PC-3 (cell line): Measurements from ENCODE around the gene WT1. TPM values are rescaled to one million over a fixed set of nuclear protein-coding genes. Genes with fewer than 3 reads are reported as not detected.

Source experiments
- ATAC-seq: fragments of 200-7000 bp; cut with Tn5 transposase; 2 replicates; pipeline ENCODE4 v1.9.1; 2020; ENCODE audit warnings: mild to moderate bottlenecking, moderate library complexity
- BruUV-seq: library from RNA; stranded (reverse); fragments of 400-500 nt; replicated peaks from 2 replicates; lab custom pipeline; 2021; lab: Mats Ljungman, UMichigan
- CTCF ChIA-PET: fragments of 300-600 bp; sonication (Branson Sonifier 250); formaldehyde crosslinking; loops from one replicate; lab custom pipeline; 2022; ENCODE audit warnings: antibody characterized with exemption; lab: Charles Lee
- POLR2A ChIA-PET: fragments of 300-600 bp; sonication (Branson Sonifier 250); formaldehyde crosslinking; loops from one replicate; lab custom pipeline; 2022; ENCODE audit warnings: antibody characterized with exemption; ENCODE audit not compliant: unreplicated experiment; lab: Charles Lee
- DNase-seq: peaks from one replicate; pipeline ENCODE4 v3.0.0-alpha.2; 2015
- H2AFZ ChIP-seq: fragments of 300-600 bp; sonication (generic); 2 replicates; pipeline ENCODE4 v1.6.0; 2016; ENCODE audit warnings: antibody characterized with exemption, low read length
- H3F3A ChIP-seq: fragments of 300-600 bp; sonication (generic); one replicate; pipeline ENCODE4 v1.6.0; 2017; ENCODE audit warnings: antibody characterized with exemption, low read length, control low read depth, mild to moderate bottlenecking; ENCODE audit not compliant: unreplicated experiment
- H3K27ac ChIP-seq: fragments of 300-600 bp; sonication (generic); 2 replicates; pipeline ENCODE4 v1.5.1; 2016; ENCODE audit warnings: mild to moderate bottlenecking, low read length
- H3K27me3 ChIP-seq: fragments of 300-600 bp; sonication (generic); 2 replicates; pipeline ENCODE4 v1.6.1; 2016; ENCODE audit warnings: low read length, mixed read lengths
- H3K36me3 ChIP-seq: fragments of 300-600 bp; sonication (generic); 2 replicates; pipeline ENCODE4 v1.6.1; 2016; ENCODE audit warnings: low read depth, mixed run types, low read length, mixed read lengths
- H3K4me1 ChIP-seq: fragments of 300-600 bp; sonication (generic); 2 replicates; pipeline ENCODE4 v1.5.1; 2016; ENCODE audit warnings: low read length; ENCODE audit not compliant: insufficient read depth
- H3K4me2 ChIP-seq: fragments of 300-600 bp; sonication (generic); 2 replicates; pipeline ENCODE4 v1.6.0; 2016; ENCODE audit warnings: low read length
- H3K4me3 ChIP-seq: fragments of 300-600 bp; sonication (generic); 2 replicates; pipeline ENCODE4 v1.5.1; 2016; ENCODE audit warnings: mild to moderate bottlenecking, low read length, mixed read lengths
- H3K79me2 ChIP-seq: fragments of 300-600 bp; sonication (generic); 2 replicates; pipeline ENCODE4 v1.6.1; 2017; ENCODE audit warnings: low read length, mixed read lengths
- H3K9ac ChIP-seq: fragments of 300-600 bp; sonication (generic); 2 replicates; pipeline ENCODE4 v1.6.0; 2016; ENCODE audit warnings: mild to moderate bottlenecking, low read length
- H3K9me2 ChIP-seq: fragments of 300-600 bp; sonication (generic); replicated peaks from 2 replicates; pipeline ENCODE4 v1.6.1; 2016; ENCODE audit warnings: mixed run types, low read length, mixed read lengths
- H3K9me3 ChIP-seq: fragments of 300-600 bp; sonication (generic); 2 replicates; pipeline ENCODE4 v1.6.1; 2016; ENCODE audit warnings: low read length, mixed read lengths
- H4K20me1 ChIP-seq: fragments of 300-600 bp; sonication (generic); 2 replicates; pipeline ENCODE4 v1.6.1; 2016; ENCODE audit warnings: low read length, mixed read lengths
- EZH2 ChIP-seq: fragments of 300-600 bp; sonication (generic); IDR thresholded peaks from one replicate; pipeline ENCODE4 v1.6.1; 2017; ENCODE audit warnings: antibody characterized with exemption, mild to moderate bottlenecking, low read length; ENCODE audit not compliant: unreplicated experiment
- EZH2phosphoT487 ChIP-seq: fragments of 300-600 bp; sonication (generic); IDR thresholded peaks from 2 replicates; pipeline ENCODE4 v1.6.1; 2018; ENCODE audit warnings: mild to moderate bottlenecking, antibody characterized with exemption, low read length, borderline replicate concordance
- intact Hi-C: fragments of 100-400 bp; cut with micrococcal nuclease; formaldehyde crosslinking; loops from 2 replicates; pipeline ENCODE4 v1.9.0; 2023
- total RNA-seq: library from RNA; depleted of rRNA; stranded (reverse); fragments of >200 nt; gene quantifications from 2 replicates; pipeline ENCODE4 v1.2.3, GENCODE V29; 2014
- TF ChIP-seq, protein P1 (sequence below): fragments of 300-600 bp; sonication (generic); conservative IDR thresholded peaks from 2 replicates; pipeline ENCODE4 v1.5.1; 2017; ENCODE audit warnings: antibody characterized with exemption, low read depth, mild to moderate bottlenecking, low read length

Gene WT1
- total RNA-seq, 1 experiment from 2014 or later: 9.1 TPM

GRCh38 chr11:32385998-32386397 is 49.3 kb downstream of the WT1 start:
- Histone ChIP-seq H3K79me2 (no peaks in the 10 kb centered on the region), H3K9me3 (no peaks in the 10 kb centered on the region), H3K27ac (no peak overlapping the region), H3K4me1 (0 out of 2 replicates have a peak, but pooled peaks cover 4% of the 10 kb centered on the region), H2AFZ (no peak overlapping the region), H4K20me1 (no peaks in the 10 kb centered on the region), H3K27me3 (no peaks in the 10 kb centered on the region), H3F3A (no peaks in the 10 kb centered on the region), H3K36me3 (no peaks in the 10 kb centered on the region), H3K9ac (no peak overlapping the region), H3K4me2 (no peak overlapping the region), H3K4me3 (no peak overlapping the region), H3K9me2 (no peaks in the 10 kb centered on the region)
- ChIA-PET CTCF (interaction anchor here (0.5 to 1.1 kb wide), 4 partner anchors 31 to 229 kb away, joined by 3 to 5 read pairs (median 3); no protein-coding TSS in a partner anchor), POLR2A (no interaction called here)
- peak; percentile 97 for ATAC-seq
- intact Hi-C loops: loop anchor here (1.0 kb wide), 2 partner anchors 176 to 229 kb away; no protein-coding TSS in a partner anchor
- peak; percentile 64 for DNase-seq
- TF ChIP-seq EZH2phosphoT487 (no peak), EZH2 (no peak)
- TF ChIP-seq, protein P1, sequence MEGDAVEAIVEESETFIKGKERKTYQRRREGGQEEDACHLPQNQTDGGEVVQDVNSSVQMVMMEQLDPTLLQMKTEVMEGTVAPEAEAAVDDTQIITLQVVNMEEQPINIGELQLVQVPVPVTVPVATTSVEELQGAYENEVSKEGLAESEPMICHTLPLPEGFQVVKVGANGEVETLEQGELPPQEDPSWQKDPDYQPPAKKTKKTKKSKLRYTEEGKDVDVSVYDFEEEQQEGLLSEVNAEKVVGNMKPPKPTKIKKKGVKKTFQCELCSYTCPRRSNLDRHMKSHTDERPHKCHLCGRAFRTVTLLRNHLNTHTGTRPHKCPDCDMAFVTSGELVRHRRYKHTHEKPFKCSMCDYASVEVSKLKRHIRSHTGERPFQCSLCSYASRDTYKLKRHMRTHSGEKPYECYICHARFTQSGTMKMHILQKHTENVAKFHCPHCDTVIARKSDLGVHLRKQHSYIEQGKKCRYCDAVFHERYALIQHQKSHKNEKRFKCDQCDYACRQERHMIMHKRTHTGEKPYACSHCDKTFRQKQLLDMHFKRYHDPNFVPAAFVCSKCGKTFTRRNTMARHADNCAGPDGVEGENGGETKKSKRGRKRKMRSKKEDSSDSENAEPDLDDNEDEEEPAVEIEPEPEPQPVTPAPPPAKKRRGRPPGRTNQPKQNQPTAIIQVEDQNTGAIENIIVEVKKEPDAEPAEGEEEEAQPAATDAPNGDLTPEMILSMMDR: peak; percentile 69
- BruUV-seq: no TSS peak

- Histone ChIP-seq H3K36me3 (no peaks in the 10 kb centered on the region), H3K79me2 (no peaks in the 10 kb centered on the region), H4K20me1 (no peaks in the 10 kb centered on the region), H3K9me3 (no peaks in the 10 kb centered on the region), H3K27me3 (no peaks in the 10 kb centered on the region), H3F3A (no peaks in the 10 kb centered on the region), H3K4me1 (0 out of 2 replicates have a peak, but pooled peaks cover 4% of the 10 kb centered on the region), H3K4me3 (no peak overlapping the region), H2AFZ (no peak overlapping the region), H3K9ac (no peak overlapping the region), H3K27ac (no peak overlapping the region), H3K4me2 (no peak overlapping the region), H3K9me2 (no peaks in the 10 kb centered on the region)
- DNase-seq (peak; percentile 11), ATAC-seq (no peak)
- intact Hi-C loops: no loop called here
- ChIA-PET CTCF (no interaction called here), POLR2A (no interaction called here)
- TF ChIP-seq EZH2phosphoT487 (no peak), EZH2 (no peak)
- TF ChIP-seq, protein P1: no peak
- BruUV-seq: no TSS peak
These were observed 52.8 kb downstream of the WT1 start for GRCh38 chr11:32382339-32383049.

DNA sequence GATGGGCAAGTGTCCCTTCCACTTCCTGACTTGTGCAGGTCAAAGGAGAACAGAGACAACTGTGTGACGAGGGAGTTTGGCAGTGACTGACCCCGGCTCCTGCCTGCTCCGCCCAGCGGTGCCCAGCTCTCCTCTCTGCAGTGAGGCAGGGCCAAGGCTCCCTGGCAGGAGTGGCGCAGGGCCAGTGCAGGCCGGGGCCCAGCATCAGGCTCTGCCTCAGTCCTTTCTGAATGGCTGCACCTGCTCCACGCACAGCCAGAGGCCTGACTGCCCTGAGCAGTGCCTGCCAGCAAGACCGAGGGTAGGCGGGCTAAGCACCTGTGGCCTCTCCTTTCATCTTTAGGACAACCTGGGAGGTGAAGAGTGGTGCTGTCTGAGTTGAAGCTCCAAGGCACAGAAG is 54.2 kb downstream of the WT1 start:
- Histone ChIP-seq H3K9ac (no peak overlapping the region), H3K4me1 (no peaks in the 10 kb centered on the region), H3K9me3 (no peaks in the 10 kb centered on the region), H3K27me3 (no peaks in the 10 kb centered on the region), H3F3A (no peaks in the 10 kb centered on the region), H3K4me3 (no peak overlapping the region), H3K27ac (no peak overlapping the region), H3K79me2 (no peaks in the 10 kb centered on the region), H2AFZ (no peak overlapping the region), H3K36me3 (no peaks in the 10 kb centered on the region), H3K4me2 (no peak overlapping the region), H4K20me1 (no peaks in the 10 kb centered on the region), H3K9me2 (no peaks in the 10 kb centered on the region)
- ChIA-PET CTCF (no interaction called here), POLR2A (no interaction called here)
- TF ChIP-seq EZH2: no peak
- TF ChIP-seq, protein P1: no peak
- TF ChIP-seq EZH2phosphoT487: no peak
- no TSS peak for BruUV-seq
- DNase-seq (no peak), ATAC-seq (no peak)
- intact Hi-C loops: no loop called here
